SU-DHL-6 (cell line): ENCODE data around the gene ZCCHC24.

ENCODE experiments used
- CTCF ChIP-seq: fragments of 200-600 bp; sonication (generic); IDR thresholded peaks from one replicate; pipeline ENCODE4 v1.5.1; 2017; ENCODE audit warnings: antibody characterized with exemption, mild to moderate bottlenecking, low read length, moderate library complexity; ENCODE audit not compliant: insufficient read depth, poor library complexity, severe bottlenecking
- EZH2phosphoT487 ChIP-seq: fragments of 200-600 bp; sonication (generic), shearing (Covaris generic); conservative IDR thresholded peaks from 2 replicates; pipeline ENCODE4 v1.6.1; 2018; ENCODE audit warnings: mild to moderate bottlenecking, antibody characterized with exemption, low read length, moderate library complexity, mixed read lengths

GRCh38 chr10:79390551-79391229 lies 54.7 kb downstream of the ZCCHC24 start:
- TF ChIP-seq CTCF (no peak), EZH2phosphoT487 (no peak)
